PC-9 (cell line): ENCODE data around the gene ZNF764. TPM values are rescaled to one million over a fixed set of nuclear protein-coding genes. Genes with fewer than 3 reads are reported as not detected.

Experiments used
- BruUV-seq: library from RNA; stranded (reverse); fragments of 400-500 nt; replicated peaks from 2 replicates; lab custom pipeline; 2021; lab: Mats Ljungman, UMichigan
- CTCF ChIA-PET: fragments of 300-600 bp; sonication (Branson Sonifier 250); formaldehyde crosslinking; loops from one replicate; lab custom pipeline; 2022; ENCODE audit warnings: antibody characterized with exemption; lab: Charles Lee
- POLR2A ChIA-PET: fragments of 300-600 bp; sonication (Branson Sonifier 250); formaldehyde crosslinking; loops from one replicate; lab custom pipeline; 2022; ENCODE audit warnings: antibody characterized with exemption; ENCODE audit not compliant: unreplicated experiment; lab: Charles Lee
- DNase-seq, 2 experiments: peaks; one replicate each; pipeline versions ENCODE4 v3.0.0 to v3.0.0-alpha.2; 2015 to 2022; ENCODE audit warnings: mixed read lengths in 1 of 2
- H2AFZ ChIP-seq: fragments of 200-600 bp; sonication (generic); 2 replicates; pipeline ENCODE4 v1.8.1; 2017; ENCODE audit warnings: antibody characterized with exemption
- H3F3A ChIP-seq: fragments of 200-600 bp; sonication (generic); 2 replicates; pipeline ENCODE4 v1.8.1; 2017; ENCODE audit warnings: antibody characterized with exemption, mild to moderate bottlenecking, low read depth; ENCODE audit not compliant: insufficient read depth
- H3K27ac ChIP-seq: fragments of 200-600 bp; sonication (generic); 2 replicates; pipeline ENCODE4 v1.6.1; 2016; ENCODE audit warnings: mixed run types
- H3K27me3 ChIP-seq: fragments of 200-600 bp; sonication (generic); 2 replicates; pipeline ENCODE4 v1.6.1; 2016; ENCODE audit warnings: low read depth, mixed run types; ENCODE audit not compliant: insufficient read depth
- H3K36me3 ChIP-seq: fragments of 200-600 bp; sonication (generic); 2 replicates; pipeline ENCODE4 v1.6.1; 2016; ENCODE audit warnings: low read depth, mixed run types
- H3K4me1 ChIP-seq: fragments of 200-600 bp; sonication (generic); replicated peaks from 2 replicates; pipeline ENCODE4 v1.6.1; 2016; ENCODE audit warnings: mixed run types; ENCODE audit not compliant: insufficient read depth
- H3K4me2 ChIP-seq: fragments of 200-600 bp; sonication (generic); 2 replicates; pipeline ENCODE4 v1.6.1; 2017; ENCODE audit warnings: mixed run types
- H3K4me3 ChIP-seq: fragments of 200-600 bp; sonication (generic); 2 replicates; pipeline ENCODE4 v1.6.1; 2016; ENCODE audit warnings: mixed run types
- H3K79me2 ChIP-seq: fragments of 200-600 bp; sonication (generic); 2 replicates; pipeline ENCODE4 v1.6.1; 2017; ENCODE audit warnings: low read depth, mixed run types
- H3K9me2 ChIP-seq: fragments of 200-600 bp; sonication (generic); 2 replicates; pipeline ENCODE4 v1.8.1; 2017; ENCODE audit warnings: mild to moderate bottlenecking; ENCODE audit not compliant: insufficient read depth
- H3K9me3 ChIP-seq: fragments of 200-600 bp; sonication (generic); 2 replicates; pipeline ENCODE4 v1.8.1; 2016; ENCODE audit warnings: low read depth; ENCODE audit not compliant: insufficient read depth
- H4K20me1 ChIP-seq: fragments of 200-600 bp; sonication (generic); 2 replicates; pipeline ENCODE4 v1.8.1; 2017; ENCODE audit not compliant: insufficient read depth
- EZH2 ChIP-seq: fragments of 200-600 bp; sonication (generic); IDR thresholded peaks from 2 replicates; pipeline ENCODE4 v1.8.0; 2017; ENCODE audit warnings: antibody characterized with exemption, low read depth
- intact Hi-C: fragments of 100-400 bp; cut with micrococcal nuclease; formaldehyde crosslinking; loops from one replicate; pipeline ENCODE4 v1.10.0; 2022; ENCODE audit not compliant: unreplicated experiment
- microRNA-seq: library from miRNA; unstranded; fragments of <30 nt; microRNA quantifications from one replicate; pipeline ENCODE4 v1.2.0, GENCODE V29; 2021; ENCODE audit warnings: borderline number of aligned reads, borderline replicate concordance
- total RNA-seq: library from RNA; stranded (reverse); gene quantifications from 2 replicates; pipeline ENCODE4 v1.2.3, GENCODE V29; 2021
- TF ChIP-seq, protein P1 (sequence below): fragments of 200-600 bp; sonication (generic); conservative IDR thresholded peaks from 2 replicates; pipeline ENCODE4 v1.6.1; 2017; ENCODE audit warnings: mixed run types, antibody characterized with exemption, mild to moderate bottlenecking, moderate library complexity

The ZNF764 gene
- total RNA-seq, 1 experiment from 2014 or later: 12.3 TPM

DNA sequence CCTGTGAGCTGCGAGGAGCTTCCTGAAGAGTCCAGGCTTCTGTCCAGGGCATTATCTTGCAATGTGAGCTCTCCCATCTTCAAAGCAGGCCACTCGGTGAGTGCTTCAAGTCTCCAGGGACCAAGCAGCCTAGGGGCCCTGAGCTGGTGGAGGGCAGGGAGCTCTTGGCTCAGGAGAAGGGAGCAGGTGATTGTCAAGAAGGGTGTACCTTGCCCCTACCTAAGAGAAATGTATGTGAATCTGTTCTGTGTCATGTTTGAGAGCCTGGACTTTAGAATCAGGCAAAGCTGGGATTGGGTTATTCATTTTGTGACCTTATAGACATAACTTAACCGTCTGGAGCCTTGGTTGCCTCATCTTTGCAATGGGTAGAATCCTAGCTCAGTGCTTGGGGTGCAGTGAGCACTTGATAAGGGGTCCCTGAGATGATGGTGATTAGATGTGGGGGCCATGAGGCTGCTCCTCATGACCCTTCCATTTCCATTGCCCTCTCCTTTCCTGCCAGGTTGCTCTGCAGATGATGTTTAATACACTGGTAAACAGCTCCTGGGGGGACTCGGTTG lies 47.7 kb downstream of the ZNF764 start:
- Histone ChIP-seq H3K4me1 (no peaks in the 10 kb centered on the region), H4K20me1 (no peaks in the 10 kb centered on the region), H3K36me3 (no peaks in the 10 kb centered on the region), H2AFZ (no peak overlapping the region), H3K27me3 (no peaks in the 10 kb centered on the region), H3K27ac (no peak overlapping the region), H3K9me2 (no peaks in the 10 kb centered on the region), H3K9me3 (no peaks in the 10 kb centered on the region), H3K4me2 (no peak overlapping the region), H3F3A (no peaks in the 10 kb centered on the region), H3K79me2 (no peaks in the 10 kb centered on the region), H3K4me3 (no peak overlapping the region)
- DNase-seq: no peak
- intact Hi-C loops: no loop called here
- no peak for TF ChIP-seq EZH2
- TF ChIP-seq, protein P1, sequence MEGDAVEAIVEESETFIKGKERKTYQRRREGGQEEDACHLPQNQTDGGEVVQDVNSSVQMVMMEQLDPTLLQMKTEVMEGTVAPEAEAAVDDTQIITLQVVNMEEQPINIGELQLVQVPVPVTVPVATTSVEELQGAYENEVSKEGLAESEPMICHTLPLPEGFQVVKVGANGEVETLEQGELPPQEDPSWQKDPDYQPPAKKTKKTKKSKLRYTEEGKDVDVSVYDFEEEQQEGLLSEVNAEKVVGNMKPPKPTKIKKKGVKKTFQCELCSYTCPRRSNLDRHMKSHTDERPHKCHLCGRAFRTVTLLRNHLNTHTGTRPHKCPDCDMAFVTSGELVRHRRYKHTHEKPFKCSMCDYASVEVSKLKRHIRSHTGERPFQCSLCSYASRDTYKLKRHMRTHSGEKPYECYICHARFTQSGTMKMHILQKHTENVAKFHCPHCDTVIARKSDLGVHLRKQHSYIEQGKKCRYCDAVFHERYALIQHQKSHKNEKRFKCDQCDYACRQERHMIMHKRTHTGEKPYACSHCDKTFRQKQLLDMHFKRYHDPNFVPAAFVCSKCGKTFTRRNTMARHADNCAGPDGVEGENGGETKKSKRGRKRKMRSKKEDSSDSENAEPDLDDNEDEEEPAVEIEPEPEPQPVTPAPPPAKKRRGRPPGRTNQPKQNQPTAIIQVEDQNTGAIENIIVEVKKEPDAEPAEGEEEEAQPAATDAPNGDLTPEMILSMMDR: no peak
- no TSS peak for BruUV-seq
- CTCF ChIA-PET: interaction anchor here (0.5 kb wide), 1 partner anchor 899 kb away, joined by 10 read pairs; no protein-coding TSS in a partner anchor
- POLR2A ChIA-PET: interaction anchor here (0.5 kb wide), 1 partner anchor 64 kb away, joined by 4 read pairs; no protein-coding TSS in a partner anchor

GRCh38 chr16:30509081-30509765 lies 49.0 kb downstream of the ZNF764 start:
- Histone ChIP-seq H3K4me3 (no peak overlapping the region), H3K27me3 (0 out of 2 replicates have a peak, but pooled peaks cover under 1% of the 10 kb centered on the region), H3K4me2 (no peak overlapping the region), H3K4me1 (no peaks in the 10 kb centered on the region), H3K36me3 (no peaks in the 10 kb centered on the region), H3K9me3 (no peaks in the 10 kb centered on the region), H3F3A (no peaks in the 10 kb centered on the region), H3K79me2 (no peaks in the 10 kb centered on the region), H2AFZ (no peak overlapping the region), H3K9me2 (no peaks in the 10 kb centered on the region), H3K27ac (no peak overlapping the region), H4K20me1 (no peaks in the 10 kb centered on the region)
- intact Hi-C loops: no loop called here
- ChIA-PET POLR2A (interaction anchor here (0.6 kb wide), 2 partner anchors 394 to 944 kb away, joined by 3 to 6 read pairs; no protein-coding TSS in a partner anchor), CTCF (interaction anchor here (0.7 kb wide), 1 partner anchor 13 kb away, joined by 8 read pairs; no protein-coding TSS in a partner anchor)
- no TSS peak for BruUV-seq
- no peak for DNase-seq
- TF ChIP-seq EZH2: no peak
- TF ChIP-seq, protein P1: no peak

Small RNAs within 50 kb of the gene (microRNA-seq; reads per million reads assigned to microRNA genes)
- gene MIR4518: not detected

Other genes starting within 250 kb of the ZNF764 start
- gene CD2BP2, start 203.1 kb downstream of the ZNF764 start, total RNA-seq: 84.6 TPM in 2 replicates
- 85.0 and 90.8 TPM in 2 replicates for gene TBC1D10B, start 187.9 kb downstream of the ZNF764 start, total RNA-seq
- 1.4 and 2.6 TPM in 2 replicates for gene MYL11, start 183.6 kb downstream of the ZNF764 start, total RNA-seq
- 6.7 and 7.6 TPM in 2 replicates for gene SEPTIN1, start 175.8 kb downstream of the ZNF764 start, total RNA-seq
- gene ZNF48, start 163.0 kb downstream of the ZNF764 start, total RNA-seq: 20.1 and 25.9 TPM in 2 replicates
- gene ZNF771, start 150.8 kb downstream of the ZNF764 start, total RNA-seq: 19.0 and 21.9 TPM in 2 replicates
- gene DCTPP1, start 128.3 kb downstream of the ZNF764 start, total RNA-seq: 80.4 and 109 TPM in 2 replicates
- gene SEPHS2, start 112.5 kb downstream of the ZNF764 start, total RNA-seq: 66.8 and 67.2 TPM in 2 replicates
- 0.50 TPM in 1 of 2 replicates, not detected in the other for gene ITGAL, start 85.6 kb downstream of the ZNF764 start, total RNA-seq
- gene ZNF768, start 31.8 kb downstream of the ZNF764 start, total RNA-seq: 64.2 and 68.4 TPM in 2 replicates
- gene ZNF747, start 23.5 kb downstream of the ZNF764 start, total RNA-seq: 14.5 and 17.9 TPM in 2 replicates
- gene ZNF688, start 13.3 kb upstream of the ZNF764 start, total RNA-seq: 13.1 and 25.7 TPM in 2 replicates
- 30.9 and 39.8 TPM in 2 replicates for gene ZNF785, start 27.3 kb upstream of the ZNF764 start, total RNA-seq
- 9.1 and 10.1 TPM in 2 replicates for gene ZNF689, start 52.0 kb upstream of the ZNF764 start, total RNA-seq
- 67.3 and 85.3 TPM in 2 replicates for gene PRR14, start 92.6 kb upstream of the ZNF764 start, total RNA-seq
- 87.5 and 128 TPM in 2 replicates for gene FBRS, start 100.1 kb upstream of the ZNF764 start, total RNA-seq
- gene SRCAP, start 140.8 kb upstream of the ZNF764 start, total RNA-seq: 92.0 and 116 TPM in 2 replicates
- 66.1 and 67.3 TPM in 2 replicates for gene PHKG2, start 190.1 kb upstream of the ZNF764 start, total RNA-seq
- gene CFAP119, start 203.7 kb upstream of the ZNF764 start, total RNA-seq: 17.9 and 19.9 TPM in 2 replicates
- gene RNF40, start 203.9 kb upstream of the ZNF764 start, total RNA-seq: 149 and 178 TPM in 2 replicates
- 21.7 and 25.6 TPM in 2 replicates for gene ZNF629, start 228.8 kb upstream of the ZNF764 start, total RNA-seq